K562 (cell line): ENCODE data around the gene TEDC1.

Experiments
- CTCF ChIP-seq, 3 experiments: IDR thresholded peaks in 2 of 3; conservative IDR thresholded peaks in 1 of 3; 2 replicates each; pipeline ENCODE4 v1.5.1; 2011 to 2012; ENCODE audit warnings: low read length in 3 of 3, mild to moderate bottlenecking in 3 of 3, control low read depth in 2 of 3, improper control_type of control experiment in 1 of 3, inconsistent platforms in 1 of 3, low read depth in 1 of 3, mixed read lengths in 1 of 3, moderate library complexity in 1 of 3; ENCODE audit not compliant: insufficient read depth in 2 of 3
- CUX1 ChIP-seq: fragments of 200-800 bp; sonication (Bioruptor generic); IDR thresholded peaks from 2 replicates; pipeline ENCODE4 v1.6.1; 2016; ENCODE audit warnings: missing genetic modification characterization, missing compliant biosample characterization
- DPF2 ChIP-seq: fragments of 450-650 bp; IDR thresholded peaks from 2 replicates; pipeline ENCODE4 v1.6.1; 2016
- ESRRA ChIP-seq: fragments of 450-650 bp; IDR thresholded peaks from 2 replicates; pipeline ENCODE4 v1.6.1; 2014; ENCODE audit warnings: low read depth, mild to moderate bottlenecking, moderate library complexity, borderline replicate concordance
- ETV6 ChIP-seq, 3 experiments: fragments of 150-350 bp in 1 of 3; sonication (generic) in 1 of 3; formaldehyde crosslinking in 1 of 3; IDR thresholded peaks; 2 replicates each; pipeline versions ENCODE4 v1.6.1 to v1.8.0; 2014 to 2022; ENCODE audit warnings: borderline replicate concordance in 2 of 3, low read depth in 2 of 3, antibody characterized with exemption in 1 of 3, low read length in 1 of 3, mild to moderate bottlenecking in 1 of 3, missing genetic modification reagents in 1 of 3
- EWSR1 ChIP-seq: fragments of 450-650 bp; IDR thresholded peaks from 2 replicates; pipeline ENCODE4 v1.6.1; 2018; ENCODE audit warnings: borderline replicate concordance, mild to moderate bottlenecking, low read depth, moderate library complexity; ENCODE audit not compliant: partially characterized antibody
- PHF20 ChIP-seq: fragments of 450-650 bp; IDR thresholded peaks from 2 replicates; pipeline ENCODE4 v1.6.1; 2018; ENCODE audit not compliant: partially characterized antibody
- RAD21 ChIP-seq, 2 experiments: fragments of 250-450 bp in 1 of 2; fragments of 450-650 bp in 1 of 2; sonication (Bioruptor Pico) in 1 of 2; formaldehyde crosslinking in 1 of 2; IDR thresholded peaks in 1 of 2; conservative IDR thresholded peaks in 1 of 2; 2 replicates each; pipeline versions ENCODE4 v1.4.0 to v1.8.0; 2020 to 2022; ENCODE audit warnings: mild to moderate bottlenecking in 2 of 2, moderate library complexity in 1 of 2
- SRSF1 ChIP-seq: fragments of 200-400 bp; formaldehyde crosslinking; IDR thresholded peaks from 2 replicates; pipeline ENCODE4 v1.6.1; 2017; ENCODE audit warnings: mild to moderate bottlenecking, low read depth, low read length, moderate library complexity
- TAF7 ChIP-seq: fragments of 450-650 bp; IDR thresholded peaks from 2 replicates; pipeline ENCODE4 v1.6.1; 2016; ENCODE audit warnings: missing genetic modification characterization, missing compliant biosample characterization

GRCh38 chr14:105460116-105460515, 30.9 kb upstream of the TEDC1 start:
- no peak for TF ChIP-seq TAF7 (tag)
- no peak for TF ChIP-seq CUX1 (CRISPR knock-in tag)
- TF ChIP-seq SRSF1: no peak
- no peak for TF ChIP-seq CTCF (IDR thresholded peaks at IDR 0.05 in 2 of 3, conservative IDR thresholded peaks at IDR 0.05 in 1 of 3; ENCODE audit: insufficient read depth in 2 of 3, low read depth in 1 of 3, low read length in 3 of 3)
- TF ChIP-seq PHF20: no peak
- no peak for TF ChIP-seq ETV6 (IDR thresholded peaks at IDR 0.05; ENCODE audit: borderline replicate concordance in 1 of 2, low read depth in 2 of 2, low read length in 1 of 2)
- TF ChIP-seq ETV6 (CRISPR knock-in tag; IDR thresholded peaks at IDR 0.05; ENCODE audit: borderline replicate concordance): no peak
- TF ChIP-seq ESRRA: no peak
- no peak for TF ChIP-seq RAD21 (CRISPR knock-in tag; conservative IDR thresholded peaks at IDR 0.05 in 1 of 2, IDR thresholded peaks at IDR 0.05 in 1 of 2)
- TF ChIP-seq EWSR1: no peak
- no peak for TF ChIP-seq DPF2
